ENCODE data around the gene YIF1A.

- TF ChIP-seq CTCF (IDR thresholded peaks at IDR 0.05; ENCODE audit: low read depth, low read length), result no peak
- TF ChIP-seq EZH2phosphoT487 (IDR thresholded peaks at IDR 0.05; ENCODE audit: low read depth), result no peak
Observed at GRCh38 chr11:66328031-66328301, 39.0 kb upstream of the YIF1A start.

Measured in OCI-LY3 (cell line).